HPDE6-E6E7 (cell line): ENCODE data around the gene ASAP2.

Source experiments
- DNase-seq: peaks from one replicate; pipeline ENCODE4 v3.0.0; 2011; ENCODE audit warnings: missing footprints; ENCODE audit errors: extremely low spot score

The ASAP2 gene

DNA sequence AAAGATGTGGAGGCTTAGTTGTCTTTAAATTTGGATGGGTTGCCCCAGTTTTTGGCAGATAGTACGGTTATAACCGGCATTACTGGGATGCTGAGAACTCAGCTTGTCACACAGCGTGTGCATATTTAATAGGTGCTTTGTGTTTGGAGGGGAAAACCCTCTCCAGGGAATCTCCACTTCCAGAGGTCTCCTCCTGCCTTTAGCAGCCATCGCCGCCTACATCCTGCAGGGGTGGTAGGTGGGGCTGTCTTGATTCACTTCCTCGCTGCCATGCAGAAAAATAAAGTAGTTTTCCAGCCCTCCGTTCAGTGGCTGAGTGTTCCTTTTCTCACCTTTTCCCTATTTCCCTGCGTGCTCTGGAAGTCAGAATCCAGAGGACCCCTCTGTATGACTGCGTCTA lies 140.3 kb downstream of the ASAP2 start:
- DNase-seq: no peak

DNA sequence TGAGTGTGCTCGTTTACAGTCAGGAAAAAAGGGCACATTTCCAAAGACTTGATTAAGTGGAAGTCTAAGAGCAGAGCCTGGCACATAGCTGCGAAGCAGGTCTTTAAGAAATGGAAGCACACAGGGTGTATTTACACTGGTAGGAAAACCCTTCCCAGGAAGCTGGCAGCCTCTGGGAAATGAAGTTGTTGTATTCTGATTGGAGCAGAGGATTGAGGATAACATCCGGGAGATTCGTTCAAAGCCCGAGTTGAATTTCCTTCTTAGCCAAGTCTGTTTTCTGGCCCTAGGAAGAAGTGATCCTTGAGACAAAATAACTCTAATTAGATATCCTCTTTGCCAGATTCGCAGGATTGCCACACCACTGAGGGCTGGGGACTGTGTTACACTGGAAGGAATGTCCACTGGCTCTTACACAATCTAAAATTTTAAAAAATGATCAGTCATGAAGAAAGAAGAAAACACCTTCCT lies 140.8 kb downstream of the ASAP2 start:
- no peak for DNase-seq

DNA sequence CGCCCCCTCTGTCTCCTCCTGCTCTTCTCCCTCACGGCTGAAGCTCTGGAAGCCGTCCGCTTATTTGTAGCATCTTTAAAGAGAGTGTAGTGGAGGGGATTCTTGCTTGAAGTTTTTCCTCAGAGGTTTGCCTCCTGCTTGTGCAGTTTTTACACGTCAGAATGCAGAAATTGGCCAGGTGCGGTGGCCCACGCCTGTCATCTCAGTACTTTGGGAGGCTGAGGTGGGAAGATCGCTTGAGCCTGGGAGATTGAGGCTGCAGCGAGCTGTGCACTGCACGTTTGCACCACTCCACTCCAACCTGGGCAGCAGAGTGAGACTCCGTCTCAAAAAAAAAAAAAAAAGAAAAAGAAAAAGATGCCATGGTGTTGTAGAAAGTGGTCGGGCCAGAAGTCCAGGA lies 147.7 kb downstream of the ASAP2 start:
- DNase-seq: no peak

DNA sequence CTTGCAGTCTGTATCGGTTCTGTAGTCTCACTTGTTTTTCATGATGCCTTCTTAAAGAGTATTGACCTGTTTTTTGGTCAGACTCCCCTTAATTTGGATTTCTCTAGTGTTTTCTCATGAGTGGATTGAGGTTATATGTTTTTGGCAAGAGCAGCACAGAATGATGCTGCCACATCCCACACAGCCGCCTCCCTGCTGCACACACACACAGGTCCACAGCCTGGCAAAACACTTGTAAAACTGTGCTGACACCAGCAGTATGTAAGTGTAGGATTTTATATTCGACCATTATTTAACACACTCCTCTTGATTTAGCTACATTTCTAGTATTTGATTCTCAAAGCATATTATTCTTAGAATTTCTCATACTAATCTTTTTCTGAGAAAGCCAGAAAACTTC lies 148.7 kb downstream of the ASAP2 start:
- no peak for DNase-seq

DNA sequence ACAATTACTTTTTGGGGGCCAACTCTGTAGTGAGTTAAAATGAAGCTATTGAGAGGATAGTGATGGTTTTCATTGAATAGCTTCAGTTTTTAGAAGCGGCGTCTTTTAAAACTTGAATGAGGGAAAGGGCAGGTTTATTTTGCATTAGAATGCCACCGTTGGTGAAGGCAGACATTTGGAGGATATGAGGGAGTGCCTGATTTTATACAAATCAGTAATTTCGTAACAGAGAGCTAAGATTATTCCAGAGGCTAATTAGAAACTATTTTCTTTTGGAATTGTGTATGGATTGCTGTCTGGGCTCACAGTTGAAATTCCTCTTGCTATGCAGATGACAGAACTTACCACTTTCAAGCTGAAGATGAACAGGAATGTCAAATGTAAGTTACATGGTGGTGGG lies 149.1 kb downstream of the ASAP2 start:
- DNase-seq: no peak

DNA sequence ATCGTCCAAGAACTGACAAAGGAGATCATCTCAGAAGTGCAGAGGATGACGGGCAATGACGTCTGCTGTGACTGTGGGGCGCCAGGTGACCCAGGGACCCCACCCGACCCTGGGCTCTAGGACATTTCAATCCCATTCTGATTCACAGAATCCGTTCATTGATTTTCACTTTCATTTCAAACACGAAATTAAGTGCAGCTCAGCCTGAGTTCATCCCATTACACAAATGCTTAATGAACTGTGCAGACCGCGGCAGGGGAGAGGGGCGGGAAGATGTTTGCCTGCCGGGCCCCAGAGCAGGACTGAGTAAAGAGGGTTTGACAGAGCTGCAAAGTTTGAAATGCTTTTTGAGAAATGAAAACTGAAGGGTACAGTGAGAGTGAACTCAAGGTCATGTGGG lies 149.6 kb downstream of the ASAP2 start:
- DNase-seq: no peak

DNA sequence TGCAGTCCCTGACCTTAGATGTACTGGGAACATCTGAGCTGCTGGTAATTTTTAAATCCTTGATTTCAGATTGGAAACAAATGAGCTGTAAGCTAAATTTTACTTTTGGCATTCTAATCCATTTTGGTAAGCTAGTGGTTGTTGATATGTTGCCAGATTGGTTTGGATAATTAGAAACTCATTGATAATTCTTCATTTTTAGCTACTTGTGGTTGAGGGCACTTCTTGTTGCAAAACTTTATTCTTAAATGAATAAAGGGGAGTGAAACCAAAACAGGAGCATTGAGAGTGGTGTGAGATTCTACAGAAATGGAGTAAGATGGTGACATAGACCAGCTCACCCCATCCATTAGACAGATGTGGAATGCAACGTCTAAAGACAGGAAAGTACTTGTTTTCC lies 152.2 kb downstream of the ASAP2 start:
- DNase-seq: no peak

DNA sequence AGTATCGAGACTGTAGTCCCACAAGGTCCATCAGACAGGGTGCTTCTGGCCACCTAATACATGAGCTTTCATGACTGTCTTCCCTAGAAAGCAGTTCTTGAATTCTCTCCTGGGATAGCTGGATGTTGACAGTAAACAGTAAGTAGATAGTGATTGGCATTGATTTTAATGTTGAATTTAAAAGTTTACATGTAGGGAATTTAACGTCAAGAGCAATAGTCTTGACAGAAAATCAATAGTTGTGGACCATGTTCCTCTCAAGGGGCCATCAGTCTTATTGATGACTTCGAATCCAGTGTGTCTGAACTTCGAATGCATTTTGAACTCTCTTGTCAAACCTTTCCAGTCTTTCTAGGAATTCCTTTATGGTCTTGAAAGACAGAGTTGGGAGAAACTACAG lies 152.9 kb downstream of the ASAP2 start:
- DNase-seq: no peak

DNA sequence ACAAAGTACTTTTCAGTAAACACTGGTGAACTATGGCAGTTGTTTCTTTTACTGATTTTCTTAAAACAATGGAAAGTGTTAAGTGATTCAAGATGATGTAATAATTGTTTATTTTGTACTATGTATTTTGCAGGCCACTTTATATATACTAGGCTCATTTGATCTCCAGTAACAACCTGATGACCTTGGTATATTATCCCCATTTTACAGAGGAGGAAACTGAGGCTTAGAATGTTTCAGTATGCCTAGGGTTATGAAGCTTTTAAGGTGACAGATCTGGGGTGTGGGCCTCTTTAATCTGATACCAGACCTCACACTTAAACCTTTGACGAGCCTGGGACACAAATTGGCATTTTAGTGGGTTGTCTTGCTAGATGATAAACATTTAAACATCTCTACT lies 153.5 kb downstream of the ASAP2 start:
- no peak for DNase-seq

DNA sequence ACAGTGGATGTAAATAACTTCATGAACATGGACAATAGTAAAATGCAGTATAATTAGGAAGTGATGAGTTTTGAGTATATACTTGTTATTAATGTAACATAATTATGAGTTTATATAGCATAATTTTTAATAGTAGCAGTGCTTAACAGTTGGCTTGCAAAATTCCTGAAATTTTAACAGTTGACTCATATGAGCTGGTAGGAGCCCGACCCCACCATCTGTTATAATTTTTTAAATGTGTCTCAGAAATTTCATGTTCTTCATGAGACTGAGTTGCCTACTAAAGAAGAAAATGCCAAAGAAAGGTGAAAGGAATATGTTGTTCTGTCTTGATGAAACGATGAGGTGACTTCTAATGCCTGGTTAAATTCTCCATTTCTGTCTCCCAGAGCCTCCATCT lies 154.1 kb downstream of the ASAP2 start:
- DNase-seq: no peak

DNA sequence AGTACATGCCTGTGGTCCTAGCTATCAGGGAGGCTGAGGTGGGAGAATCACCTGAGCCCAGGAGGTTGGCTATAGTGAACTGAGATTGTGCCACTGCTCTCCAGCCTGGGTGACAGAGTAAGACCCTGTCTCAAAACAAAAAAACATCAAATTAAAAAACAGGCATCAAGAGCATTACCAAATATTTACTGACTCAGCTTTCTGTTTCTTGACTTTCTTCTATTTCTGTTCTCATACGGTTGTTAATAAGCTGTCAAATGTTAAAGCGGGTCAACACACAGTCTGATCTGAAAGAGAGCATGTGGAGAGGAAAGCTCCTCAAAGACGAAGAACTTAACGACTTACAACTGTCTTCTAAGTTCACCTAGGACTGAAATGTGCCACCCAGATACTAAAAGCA lies 157.8 kb downstream of the ASAP2 start:
- no peak for DNase-seq

DNA sequence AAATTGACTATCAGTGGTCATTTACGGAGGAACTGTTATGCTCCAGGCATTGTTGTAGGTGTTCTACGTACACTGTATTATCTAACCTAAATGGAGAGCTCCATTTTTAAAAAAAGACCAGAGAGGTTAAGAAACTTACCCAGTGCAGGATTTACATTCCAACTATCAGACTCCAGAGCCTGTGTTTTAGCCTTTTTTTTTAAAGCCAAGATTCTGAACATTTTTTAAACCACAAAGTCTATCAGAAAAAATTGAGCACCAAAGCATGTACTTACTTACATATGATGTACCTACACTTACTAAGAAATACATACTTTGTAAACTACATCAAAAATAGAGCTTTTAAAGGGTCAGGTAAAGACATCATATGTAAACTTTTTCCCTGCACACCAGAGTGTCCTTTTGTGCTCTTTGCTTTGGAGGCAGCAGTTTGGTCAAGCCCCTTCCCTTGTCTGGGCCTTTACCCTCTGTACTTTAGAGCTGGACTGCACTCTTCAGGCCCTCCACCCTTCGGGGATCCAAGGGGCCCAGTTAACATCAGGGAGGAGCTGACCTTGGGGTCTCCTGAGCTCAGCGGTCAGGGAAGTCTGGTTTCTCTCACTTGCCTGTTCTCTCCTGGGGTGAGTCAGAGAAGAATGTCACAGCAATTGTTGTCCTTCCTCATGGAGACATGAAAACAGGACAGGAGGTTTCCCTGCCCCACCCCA lies 158.3 kb downstream of the ASAP2 start:
- DNase-seq: no peak

DNA sequence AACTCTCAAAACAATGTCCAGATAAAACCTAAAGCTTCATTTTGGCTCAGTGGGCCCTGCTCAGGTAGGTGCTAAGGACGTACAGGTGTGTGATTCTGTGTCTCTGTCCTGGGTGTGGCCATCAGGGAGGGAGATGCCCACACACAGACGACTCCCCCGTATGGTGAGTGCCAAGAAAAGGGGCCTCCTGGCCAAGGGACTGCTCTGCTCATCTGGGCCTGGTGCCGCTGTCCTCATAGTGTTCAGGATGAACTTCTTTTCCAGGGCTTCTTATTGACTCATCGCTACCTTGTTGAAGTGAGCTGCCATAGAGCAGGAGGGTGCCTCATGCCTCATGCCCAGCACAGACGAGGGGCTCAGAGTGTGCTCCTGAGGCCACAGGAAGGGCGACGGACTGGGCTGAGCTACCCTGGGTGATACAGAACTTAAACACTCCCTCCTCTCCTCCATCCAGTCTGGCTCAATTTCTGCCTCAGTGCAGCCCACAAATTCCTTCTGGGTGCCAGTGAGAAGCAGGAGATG lies 158.9 kb downstream of the ASAP2 start:
- DNase-seq: no peak

DNA sequence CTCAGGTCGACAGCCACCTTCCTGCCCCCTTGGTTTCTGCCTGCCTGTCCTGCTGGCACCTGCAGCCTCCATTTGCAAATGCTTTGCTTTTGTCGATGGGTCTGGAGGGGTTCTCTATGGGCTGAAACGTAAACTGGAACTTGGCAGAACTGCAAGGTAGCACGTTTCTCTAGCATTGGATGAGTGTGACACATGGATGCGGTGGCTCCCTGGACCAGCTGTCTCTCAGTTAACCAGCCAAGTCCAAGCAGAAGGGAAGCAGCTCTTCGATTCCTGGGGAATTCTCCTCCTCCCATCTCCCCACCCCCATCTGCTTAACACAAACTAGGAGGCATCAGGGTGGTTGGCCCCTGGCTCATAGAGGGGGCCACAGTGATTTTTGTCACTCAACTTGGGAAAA lies 159.4 kb downstream of the ASAP2 start:
- DNase-seq: no peak

DNA sequence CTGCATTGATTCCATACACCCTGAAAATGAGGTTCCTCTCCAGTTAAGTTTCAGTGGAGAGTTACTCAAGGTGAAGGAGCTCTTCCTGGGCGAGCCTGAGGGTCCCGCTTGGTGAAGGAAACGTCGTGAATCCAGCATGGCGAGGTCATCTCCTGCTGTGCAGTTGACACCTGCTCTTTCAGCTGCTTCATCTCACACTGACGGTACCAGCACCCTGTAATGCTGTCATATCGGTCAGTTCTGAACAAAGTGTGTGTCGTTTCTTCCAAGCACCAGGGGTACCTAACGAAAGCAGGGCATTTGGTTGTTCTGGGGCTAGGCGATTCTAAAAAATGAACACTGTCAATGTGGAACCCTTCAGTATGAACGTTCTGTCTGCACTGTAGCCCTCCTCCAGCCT lies 164.1 kb downstream of the ASAP2 start:
- DNase-seq: no peak

DNA sequence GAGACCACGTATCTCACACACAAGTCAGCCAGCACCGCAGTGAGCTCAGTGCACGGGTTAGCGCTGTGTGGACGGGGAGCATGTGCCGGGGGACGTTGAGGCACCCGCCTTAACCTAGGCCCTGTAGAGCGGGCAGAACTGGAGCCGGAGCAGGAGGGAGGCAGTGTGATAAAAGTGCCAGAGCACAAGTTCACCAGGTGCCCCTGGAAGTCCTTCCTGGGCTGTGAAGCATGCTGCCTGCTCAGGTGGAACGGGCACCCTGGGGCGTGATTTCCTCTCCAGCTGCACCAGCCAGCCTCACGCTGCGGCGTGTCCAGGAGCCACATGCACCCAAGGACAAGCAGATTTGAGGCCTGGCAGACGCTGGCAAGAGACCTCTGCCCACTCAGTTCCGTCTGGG lies 166.4 kb downstream of the ASAP2 start:
- no peak for DNase-seq

DNA sequence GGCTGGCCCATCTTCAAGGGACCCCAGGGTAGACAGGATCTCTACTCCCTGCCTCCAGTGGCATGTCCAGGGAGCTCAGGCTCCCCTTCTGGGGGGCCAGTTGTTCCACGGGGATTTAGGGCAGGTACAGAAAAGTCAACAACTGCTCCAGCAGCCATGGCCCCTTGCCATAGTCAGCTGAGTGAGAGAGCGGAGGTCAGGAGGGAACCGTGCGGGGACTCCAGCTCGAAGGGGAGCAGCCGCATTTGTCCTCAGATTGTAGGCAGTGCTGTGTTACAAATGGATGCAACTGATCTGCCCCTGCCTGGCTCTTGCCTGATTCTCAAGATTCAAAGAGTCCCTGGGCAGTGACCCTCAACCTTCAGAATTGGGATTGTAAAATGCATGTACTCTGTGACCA lies 166.9 kb downstream of the ASAP2 start:
- no peak for DNase-seq

DNA sequence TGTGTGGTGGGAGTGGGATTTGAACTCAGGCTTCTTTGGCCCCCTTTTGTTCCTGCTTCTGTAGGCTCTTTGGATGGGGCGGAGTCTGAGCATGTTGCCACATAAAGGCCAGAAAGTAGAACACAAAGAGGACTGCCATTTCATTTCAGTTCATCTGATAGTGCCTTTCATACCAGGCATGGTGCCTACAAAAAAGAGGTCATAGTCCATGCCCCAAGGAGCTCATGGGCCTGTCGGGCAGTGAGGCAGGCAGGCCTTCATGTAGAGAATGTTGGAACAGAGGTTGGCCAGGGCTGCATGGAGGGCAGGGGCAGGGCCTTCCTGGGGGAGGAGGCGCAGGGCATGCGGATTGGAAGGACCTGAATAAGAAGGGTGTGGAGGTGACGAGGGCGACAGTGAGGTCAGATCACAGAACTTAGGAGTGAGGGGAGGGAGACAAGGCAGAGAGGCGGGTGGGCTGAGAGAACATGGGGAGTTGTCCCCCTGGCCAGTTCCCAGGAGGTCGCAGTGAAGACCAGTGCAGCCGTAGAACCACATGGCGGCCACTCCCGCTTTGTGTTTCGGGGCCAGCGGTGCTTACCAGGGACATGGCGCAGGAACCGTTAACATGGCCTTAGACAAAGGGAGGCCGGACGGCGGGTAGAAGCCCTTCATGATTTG lies 167.6 kb downstream of the ASAP2 start:
- DNase-seq: no peak

DNA sequence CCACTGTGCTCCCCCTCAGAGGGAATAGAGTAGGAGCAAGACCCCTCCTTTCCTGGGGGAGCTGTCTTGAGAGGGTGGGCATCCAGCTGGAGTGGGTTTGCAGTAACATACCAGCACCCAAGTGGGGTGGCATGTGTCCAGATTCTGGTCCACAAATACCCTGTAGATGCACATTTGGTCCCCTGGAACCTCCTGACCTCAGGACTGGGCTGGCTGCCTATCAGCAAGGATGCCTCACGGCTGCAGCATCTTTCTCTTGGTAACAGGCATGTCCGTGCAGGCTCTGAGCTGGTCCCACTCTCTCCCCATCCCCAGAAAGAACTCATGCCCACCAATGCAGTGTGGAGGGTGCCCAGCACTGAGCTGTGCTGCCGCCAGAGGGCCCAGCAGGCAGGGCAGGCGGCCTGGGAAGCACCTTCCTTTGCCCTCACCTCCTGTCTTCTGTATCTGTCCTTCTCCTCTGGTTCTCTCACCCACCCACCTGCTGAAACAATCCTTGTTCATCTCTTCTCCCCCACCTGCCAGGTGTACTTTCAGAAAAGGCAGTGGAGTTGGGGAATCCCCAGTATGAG lies 169.3 kb downstream of the ASAP2 start:
- DNase-seq: no peak

DNA sequence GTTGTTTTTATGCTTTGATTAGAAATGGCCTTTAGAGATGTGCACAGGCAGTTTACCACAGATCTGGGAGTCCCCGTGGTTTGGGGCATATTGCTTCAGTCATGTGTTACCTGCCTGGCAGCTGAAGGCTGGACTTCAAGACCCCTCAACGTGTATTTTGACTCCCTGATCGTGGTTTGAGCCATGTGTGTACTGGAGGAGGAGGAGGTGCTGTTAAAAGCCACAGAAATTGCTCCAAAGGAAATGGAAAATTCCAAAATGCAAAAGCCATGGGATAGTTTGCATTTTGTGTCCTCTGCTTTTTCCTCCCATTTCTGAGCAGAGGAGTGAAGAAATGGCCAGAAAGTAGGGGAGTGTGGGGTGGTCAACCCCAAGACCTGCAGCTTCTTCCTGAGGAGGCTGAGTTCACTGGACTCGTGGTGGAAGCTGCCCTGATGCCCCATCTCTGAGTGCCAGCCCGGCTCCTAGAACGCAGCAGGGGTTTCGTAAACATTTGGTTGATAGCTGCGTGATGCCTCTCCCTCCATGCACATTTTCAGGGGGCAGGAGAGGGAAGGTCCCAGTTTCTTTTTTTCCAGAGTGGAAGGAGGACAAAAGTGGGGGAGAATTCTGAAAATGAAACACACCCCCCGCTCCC lies 171.0 kb downstream of the ASAP2 start:
- DNase-seq: no peak

DNA sequence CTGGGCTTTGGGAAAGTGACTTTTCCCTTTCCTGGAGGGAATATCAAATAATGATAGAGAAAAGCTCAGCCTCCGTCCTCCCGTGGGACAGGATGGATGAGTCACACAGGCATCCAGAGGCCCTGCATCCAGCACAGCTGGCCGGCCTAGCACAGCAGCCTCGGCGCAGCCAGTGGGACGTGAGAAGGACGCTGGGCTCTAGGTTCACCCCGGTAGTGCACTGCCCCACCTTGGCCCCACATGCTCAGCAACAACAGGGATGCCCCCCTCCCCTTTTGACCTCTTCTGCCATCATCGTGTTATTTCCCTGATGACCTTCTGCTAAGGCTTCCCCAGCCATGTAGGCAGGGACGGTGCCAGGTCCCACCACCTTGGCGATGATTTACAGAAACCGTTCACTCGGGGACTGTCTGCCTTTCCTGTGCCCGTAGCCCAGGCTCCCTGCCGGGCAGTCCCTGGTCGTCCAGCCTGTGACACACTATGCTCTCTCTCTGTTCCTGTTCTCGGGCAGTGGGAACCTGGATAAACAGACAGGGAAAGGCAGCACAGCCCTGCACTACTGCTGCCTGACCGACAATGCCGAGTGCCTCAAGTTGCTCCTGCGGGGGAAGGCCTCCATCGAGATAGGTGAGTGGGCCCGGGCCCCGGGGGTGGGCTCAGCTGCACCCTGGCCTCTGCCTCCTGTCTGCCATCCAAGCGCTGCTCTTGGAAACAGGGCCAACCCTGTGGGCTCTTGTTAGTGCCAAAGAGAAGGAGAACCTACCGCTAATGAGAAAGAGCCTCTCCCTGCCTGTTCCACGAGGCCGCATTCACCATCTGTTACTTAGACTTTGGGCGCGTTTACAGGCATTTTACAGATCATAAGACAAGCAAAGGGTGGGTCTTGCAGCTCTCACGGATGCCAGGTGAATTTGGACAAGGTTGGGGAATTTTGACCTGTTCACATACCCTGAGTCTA lies 172.1 kb downstream of the ASAP2 start:
- DNase-seq: peak; percentile 66

DNA sequence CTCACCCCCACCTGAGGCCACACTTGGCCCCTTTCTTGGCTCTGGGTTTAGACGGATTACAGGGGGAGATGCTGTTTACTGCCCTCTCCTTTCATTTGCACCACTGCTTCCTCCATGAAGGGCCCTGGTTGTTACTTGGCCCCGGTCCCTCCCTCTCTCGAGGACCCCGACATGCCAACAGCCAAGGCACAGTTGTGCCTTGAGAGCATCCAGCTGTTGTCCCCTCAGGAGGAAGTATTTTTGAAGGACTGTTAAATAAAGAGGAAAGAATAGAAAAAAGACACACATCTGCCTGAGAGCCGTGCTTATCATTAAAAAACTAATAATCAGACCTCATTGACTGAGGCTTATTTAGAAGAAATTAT lies 172.8 kb downstream of the ASAP2 start:
- DNase-seq: no peak
